NCI-H2196 treated with DMSO at 0.1 percent for 48 hours (cell line): Measurements from ENCODE around the gene PYCR2.
A peak's percentile ranks its signal among the peaks of the same experiment; 100 is the strongest.
"Not testable (repeated sequence)": the region's sequence is repeated elsewhere in the genome, so short reads cannot be mapped to it uniquely, and the experiment has no call there.

Experiments used
- DNase-seq: peaks from one replicate; lab custom pipeline; 2025; ENCODE audit not compliant: unreplicated experiment; lab: John Stamatoyannopoulos, UW

PYCR2 gene

GRCh38 chr1:225923692-225924555 lies at the start of gene PYCR2:
Gene PYCR2 (minus strand): TSS chr1:225924250. CDS start chr1:225924110, 140 bp downstream.
- DNase-seq = peak; percentile 95

GRCh38 chr1:225973158-225973557 lies 49.1 kb upstream of the PYCR2 start:
- DNase-seq = peak; percentile 89

GRCh38 chr1:225972344-225973152 lies 48.5 kb upstream of the PYCR2 start:
- no peak for DNase-seq

- not testable (repeated sequence) for DNase-seq
These were observed 46.6 kb upstream of the PYCR2 start for GRCh38 chr1:225970592-225971157.

- DNase-seq = not testable (repeated sequence)
These were observed 45.7 kb upstream of the PYCR2 start for GRCh38 chr1:225969751-225970150.

- DNase-seq = no peak
These were observed 41.2 kb upstream of the PYCR2 start for GRCh38 chr1:225965231-225965630.

- no peak for DNase-seq
These were observed 39.9 kb upstream of the PYCR2 start for GRCh38 chr1:225963735-225964530.

GRCh38 chr1:225962440-225962975 lies 38.5 kb upstream of the PYCR2 start:
- no peak for DNase-seq

GRCh38 chr1:225961659-225962439 lies 37.8 kb upstream of the PYCR2 start:
- DNase-seq = no peak

GRCh38 chr1:225958041-225958440 lies 34.0 kb upstream of the PYCR2 start:
- DNase-seq = no peak

- DNase-seq = no peak
These were observed 30.7 kb upstream of the PYCR2 start for GRCh38 chr1:225954753-225955152.

- DNase-seq = no peak
These were observed 29.3 kb upstream of the PYCR2 start for GRCh38 chr1:225953315-225953714.

GRCh38 chr1:225950905-225951497 lies 27.0 kb upstream of the PYCR2 start:
- no peak for DNase-seq

GRCh38 chr1:225949041-225949440 lies 25.0 kb upstream of the PYCR2 start:
- DNase-seq = no peak

- DNase-seq = no peak
These were observed 22.8 kb upstream of the PYCR2 start for GRCh38 chr1:225946803-225947202.

GRCh38 chr1:225946082-225946620 lies 22.1 kb upstream of the PYCR2 start:
- DNase-seq = no peak

GRCh38 chr1:225945564-225945963 lies 21.5 kb upstream of the PYCR2 start:
- DNase-seq = no peak

- no peak for DNase-seq
These were observed 20.9 kb upstream of the PYCR2 start for GRCh38 chr1:225944951-225945350.

- no peak for DNase-seq
These were observed 20.3 kb upstream of the PYCR2 start for GRCh38 chr1:225944387-225944786.
